Measurements from ENCODE around the gene COL18A1.

The COL18A1 gene

GRCh38 chr21:45383111-45383614 lies 21.8 kb upstream of the COL18A1 start:
- no peak for DNase-seq (ENCODE audit: low read depth in 2 of 2)

GRCh38 chr21:45383615-45384201 lies 21.3 kb upstream of the COL18A1 start:
- DNase-seq (ENCODE audit: low read depth in 2 of 2) = no peak

- no peak for DNase-seq (ENCODE audit: low read depth in 2 of 2)
These were observed 20.1 kb upstream of the COL18A1 start for GRCh38 chr21:45384656-45385548.

- DNase-seq (ENCODE audit: low read depth in 2 of 2) = no peak
These were observed 19.4 kb upstream of the COL18A1 start for GRCh38 chr21:45385549-45386050.

GRCh38 chr21:45386336-45386727 lies 18.6 kb upstream of the COL18A1 start:
- DNase-seq (ENCODE audit: low read depth in 2 of 2) = no peak

- DNase-seq (ENCODE audit: low read depth in 2 of 2) = no peak
These were observed 18.1 kb upstream of the COL18A1 start for GRCh38 chr21:45386728-45387371.

GRCh38 chr21:45387506-45387905 lies 17.5 kb upstream of the COL18A1 start:
- DNase-seq (ENCODE audit: low read depth in 2 of 2) = no peak

- no peak for DNase-seq (ENCODE audit: low read depth in 2 of 2)
These were observed 16.9 kb upstream of the COL18A1 start for GRCh38 chr21:45388011-45388521.

- no peak for DNase-seq (ENCODE audit: low read depth in 2 of 2)
These were observed 16.2 kb upstream of the COL18A1 start for GRCh38 chr21:45388611-45389296.

GRCh38 chr21:45390121-45390751 lies 14.7 kb upstream of the COL18A1 start:
- DNase-seq (ENCODE audit: low read depth in 2 of 2) = no peak

GRCh38 chr21:45390831-45391742 lies 13.9 kb upstream of the COL18A1 start:
- no peak for DNase-seq (ENCODE audit: low read depth in 2 of 2)

- DNase-seq (ENCODE audit: low read depth in 2 of 2) = no peak
These were observed 13.0 kb upstream of the COL18A1 start for GRCh38 chr21:45391743-45392572.

GRCh38 chr21:45392573-45392971 lies 12.4 kb upstream of the COL18A1 start:
- DNase-seq (ENCODE audit: low read depth in 2 of 2) = no peak

GRCh38 chr21:45393021-45393420 lies 11.9 kb upstream of the COL18A1 start:
- no peak for DNase-seq (ENCODE audit: low read depth in 2 of 2)

- DNase-seq (ENCODE audit: low read depth in 2 of 2) = no peak
These were observed 10.9 kb upstream of the COL18A1 start for GRCh38 chr21:45393833-45394638.

- no peak for DNase-seq (ENCODE audit: low read depth in 2 of 2)
These were observed 8.4 kb upstream of the COL18A1 start for GRCh38 chr21:45396620-45396995.

GRCh38 chr21:45397381-45397780 lies 7.6 kb upstream of the COL18A1 start:
- no peak for DNase-seq (ENCODE audit: low read depth in 2 of 2)

GRCh38 chr21:45401054-45401518 lies 3.9 kb upstream of the COL18A1 start:
- no peak for DNase-seq (ENCODE audit: low read depth in 2 of 2)
